Measurements from ENCODE around the gene RSBN1. TPM values are rescaled to one million over a fixed set of nuclear protein-coding genes. Genes with fewer than 3 reads are reported as not detected.
"Not testable (repeated sequence)": the region's sequence is repeated elsewhere in the genome, so short reads cannot be mapped to it uniquely, and the experiment has no call there.

RSBN1 gene
- total RNA-seq, 2 experiments from 2014 or later, result 22.1 to 24.3 TPM

GRCh38 chr1:113759333-113760101, 52.8 kb downstream of the RSBN1 start, which contains the start of gene PHTF1:
PHTF1 (minus strand) TSS chr1:113759486; CDS start chr1:113758703, 783 bp downstream.
- intact Hi-C loops (cut with DNase I, micrococcal nuclease), result loop anchor here (1.0 to 2.0 kb wide), 10 partner anchors 19 to 803 kb away; partner anchors contain the start of genes RSBN1 (in 2 of the 2), DCLRE1B (in 1 of the 2), HIPK1 (in 1 of the 2) and MAGI3 (in 1 of the 2)
- H3K27me3 Mint-ChIP-seq, result no peaks in the 10 kb centered on the region
- peak within 1 kb of the TSS; percentile 94 for H3K27ac Mint-ChIP-seq
- H3K4me3 Mint-ChIP-seq, result peak within 1 kb of the TSS; percentile 81
- CTCF ChIA-PET, result interaction anchor here (0.7 to 1.9 kb wide), 9 partner anchors 11 to 687 kb away, joined by 3 to 10 read pairs (median 4); partner anchors contain the start of genes LRIG2 and RSBN1
- POLR2A ChIA-PET, result interaction anchor here (1.0 kb wide), 1 partner anchor 171 kb away, joined by 4 read pairs; no protein-coding TSS in a partner anchor
- H3K36me3 Mint-ChIP-seq (ENCODE audit: low read depth), result peaks cover 12% of the 10 kb centered on the region
- ATAC-seq (peak; percentile 81), DNase-seq (peak; percentile 77)
- H3K9me3 Mint-ChIP-seq (ENCODE audit: low read depth), result no peaks in the 10 kb centered on the region
- H3K4me1 Mint-ChIP-seq, result peaks cover 13% of the 10 kb centered on the region

- DNase-seq, result peak; percentile 78
- H3K4me3 Mint-ChIP-seq, result peak overlapping the region; percentile 81
- H3K27me3 Mint-ChIP-seq, result no peaks in the 10 kb centered on the region
- H3K27ac Mint-ChIP-seq, result peak overlapping the region; percentile 94
- ChIA-PET POLR2A (interaction anchor here (0.6 to 1.0 kb wide), 2 partner anchors 9 to 172 kb away, joined by 3 to 4 read pairs; no protein-coding TSS in a partner anchor), CTCF (interaction anchor here (0.6 to 1.9 kb wide), 5 partner anchors 29 to 332 kb away, joined by 3 to 5 read pairs (median 4); no protein-coding TSS in a partner anchor)
- peaks cover 9% of the 10 kb centered on the region for H3K36me3 Mint-ChIP-seq (ENCODE audit: low read depth)
- peak; percentile 64 for ATAC-seq
- peaks cover 13% of the 10 kb centered on the region for H3K4me1 Mint-ChIP-seq
- intact Hi-C loops (cut with DNase I, micrococcal nuclease), result loop anchor here (1.0 to 2.0 kb wide), 10 partner anchors 22 to 802 kb away; partner anchors contain the start of genes RSBN1 (in 2 of the 2), DCLRE1B (in 1 of the 2), HIPK1 (in 1 of the 2) and MAGI3 (in 1 of the 2)
- H3K9me3 Mint-ChIP-seq (ENCODE audit: low read depth), result no peaks in the 10 kb centered on the region
These were observed 53.5 kb downstream of the RSBN1 start for GRCh38 chr1:113758631-113759332.

- ATAC-seq (no peak), DNase-seq (no peak)
- Mint-ChIP-seq H3K27ac (no peak overlapping the region), H3K27me3 (no peaks in the 10 kb centered on the region), H3K9me3 (ENCODE audit: low read depth) (no peaks in the 10 kb centered on the region), H3K36me3 (ENCODE audit: low read depth) (peaks cover 11% of the 10 kb centered on the region), H3K4me3 (no peak overlapping the region), H3K4me1 (peaks cover 13% of the 10 kb centered on the region)
- ChIA-PET POLR2A (no interaction called here), CTCF (interaction anchor here (0.5 to 1.3 kb wide), 2 partner anchors 17 to 193 kb away, joined by 3 read pairs; no protein-coding TSS in a partner anchor)
- intact Hi-C loops (cut with DNase I, micrococcal nuclease), result no loop called here
These were observed 55.8 kb downstream of the RSBN1 start for GRCh38 chr1:113756461-113756860.

GRCh38 chr1:113753333-113753732, 58.9 kb downstream of the RSBN1 start:
- H3K4me3 Mint-ChIP-seq, result not testable (repeated sequence)

GRCh38 chr1:113751516-113751915, 60.8 kb downstream of the RSBN1 start:
- POLR2A ChIA-PET, result no interaction called here

More at GRCh38 chr1:113753333-113753732, 58.9 kb downstream of the RSBN1 start:
- H3K9me3 Mint-ChIP-seq (ENCODE audit: low read depth); H3K27ac Mint-ChIP-seq; ATAC-seq; DNase-seq; H3K4me1 Mint-ChIP-seq; intact Hi-C loops (cut with DNase I, micrococcal nuclease); H3K27me3 Mint-ChIP-seq: not testable (repeated sequence)
- H3K36me3 Mint-ChIP-seq (ENCODE audit: low read depth), result peaks cover 11% of the 10 kb centered on the region
- CTCF ChIA-PET, result interaction anchor here (0.6 to 0.8 kb wide), 2 partner anchors 38 to 353 kb away, joined by 3 to 5 read pairs; no protein-coding TSS in a partner anchor
- POLR2A ChIA-PET, result interaction anchor here (0.6 kb wide), 1 partner anchor 86 kb away, joined by 4 read pairs; no protein-coding TSS in a partner anchor

GRCh38 chr1:113751114-113751513, 61.2 kb downstream of the RSBN1 start:
- intact Hi-C loops (cut with DNase I, micrococcal nuclease), result no loop called here
- Mint-ChIP-seq H3K4me3 (no peak overlapping the region), H3K36me3 (ENCODE audit: low read depth) (peaks cover 8% of the 10 kb centered on the region), H3K27me3 (no peaks in the 10 kb centered on the region), H3K4me1 (peaks cover 4% of the 10 kb centered on the region), H3K9me3 (ENCODE audit: low read depth) (no peaks in the 10 kb centered on the region), H3K27ac (no peak overlapping the region)
- POLR2A ChIA-PET, result no interaction called here
- DNase-seq, result no peak
- ATAC-seq, result no peak
- CTCF ChIA-PET, result no interaction called here

More at GRCh38 chr1:113751516-113751915, 60.8 kb downstream of the RSBN1 start:
- intact Hi-C loops (cut with DNase I, micrococcal nuclease), result no loop called here
- Mint-ChIP-seq H3K4me3 (no peak overlapping the region), H3K36me3 (ENCODE audit: low read depth) (peaks cover 11% of the 10 kb centered on the region), H3K27ac (no peak overlapping the region), H3K4me1 (peaks cover 4% of the 10 kb centered on the region), H3K27me3 (no peaks in the 10 kb centered on the region), H3K9me3 (ENCODE audit: low read depth) (no peaks in the 10 kb centered on the region)
- no peak for ATAC-seq
- no peak for DNase-seq
- CTCF ChIA-PET, result interaction anchor here (0.6 kb wide), 1 partner anchor 9 kb away, joined by 3 read pairs; no protein-coding TSS in a partner anchor

GRCh38 chr1:113749402-113749801, 62.9 kb downstream of the RSBN1 start:
- Mint-ChIP-seq H3K4me1 (peaks cover 2% of the 10 kb centered on the region), H3K27ac (no peak overlapping the region), H3K4me3 (no peak overlapping the region), H3K9me3 (ENCODE audit: low read depth) (no peaks in the 10 kb centered on the region), H3K27me3 (no peaks in the 10 kb centered on the region), H3K36me3 (ENCODE audit: low read depth) (peaks cover 4% of the 10 kb centered on the region)
- ATAC-seq (no peak), DNase-seq (no peak)
- ChIA-PET POLR2A (no interaction called here), CTCF (no interaction called here)
- intact Hi-C loops (cut with DNase I, micrococcal nuclease), result no loop called here

GRCh38 chr1:113747376-113747775, 64.9 kb downstream of the RSBN1 start:
- DNase-seq (no peak), ATAC-seq (no peak)
- POLR2A ChIA-PET, result no interaction called here
- Mint-ChIP-seq H3K27me3 (no peaks in the 10 kb centered on the region), H3K4me1 (peaks cover 8% of the 10 kb centered on the region), H3K4me3 (no peak overlapping the region), H3K36me3 (ENCODE audit: low read depth) (no peaks in the 10 kb centered on the region), H3K27ac (no peak overlapping the region), H3K9me3 (ENCODE audit: low read depth) (no peaks in the 10 kb centered on the region)
- intact Hi-C loops (cut with DNase I, micrococcal nuclease), result no loop called here
- CTCF ChIA-PET, result interaction anchor here (0.6 to 0.7 kb wide), 2 partner anchors 191 to 234 kb away, joined by 3 read pairs; no protein-coding TSS in a partner anchor

GRCh38 chr1:113745425-113745824, 66.9 kb downstream of the RSBN1 start:
- intact Hi-C loops (cut with DNase I, micrococcal nuclease), result no loop called here
- CTCF ChIA-PET, result no interaction called here
- H3K4me3 Mint-ChIP-seq, result no peak overlapping the region
- ATAC-seq (no peak), DNase-seq (no peak)
- H3K9me3 Mint-ChIP-seq (ENCODE audit: low read depth), result no peaks in the 10 kb centered on the region
- H3K27ac Mint-ChIP-seq, result no peak overlapping the region
- peaks cover 8% of the 10 kb centered on the region for H3K4me1 Mint-ChIP-seq
- POLR2A ChIA-PET, result no interaction called here
- H3K27me3 Mint-ChIP-seq, result no peaks in the 10 kb centered on the region
- H3K36me3 Mint-ChIP-seq (ENCODE audit: low read depth), result no peaks in the 10 kb centered on the region

GRCh38 chr1:113744114-113744513, 68.2 kb downstream of the RSBN1 start:
- Mint-ChIP-seq H3K4me1 (peaks cover 8% of the 10 kb centered on the region), H3K9me3 (ENCODE audit: low read depth) (no peaks in the 10 kb centered on the region), H3K27me3 (no peaks in the 10 kb centered on the region), H3K27ac (no peak overlapping the region), H3K4me3 (no peak overlapping the region), H3K36me3 (ENCODE audit: low read depth) (peaks cover 1% of the 10 kb centered on the region)
- intact Hi-C loops (cut with DNase I, micrococcal nuclease), result no loop called here
- DNase-seq (no peak), ATAC-seq (no peak)
- POLR2A ChIA-PET, result no interaction called here
- CTCF ChIA-PET, result no interaction called here

- no peak overlapping the region for H3K27ac Mint-ChIP-seq
These were observed 69.8 kb downstream of the RSBN1 start for GRCh38 chr1:113742515-113742914.

More at GRCh38 chr1:113742515-113742914, 69.8 kb downstream of the RSBN1 start:
- ChIA-PET CTCF (interaction anchor here (0.6 to 0.8 kb wide), 2 partner anchors 9 to 930 kb away, joined by 3 read pairs; no protein-coding TSS in a partner anchor), POLR2A (no interaction called here)
- Mint-ChIP-seq H3K36me3 (ENCODE audit: low read depth) (peaks cover 3% of the 10 kb centered on the region), H3K27me3 (no peaks in the 10 kb centered on the region), H3K4me1 (peaks cover 8% of the 10 kb centered on the region), H3K4me3 (no peak overlapping the region), H3K9me3 (ENCODE audit: low read depth) (no peaks in the 10 kb centered on the region)
- DNase-seq (no peak), ATAC-seq (peak; percentile 98)
- intact Hi-C loops (cut with DNase I, micrococcal nuclease), result no loop called here
